ENCODE data around the gene TADA2B. TPM values are rescaled to one million over a fixed set of nuclear protein-coding genes. Genes with fewer than 3 reads are reported as not detected.

Gene TADA2B
- total and polyA plus RNA-seq, 9 of the 15 experiments (the other 6 are each of a cell fraction or from before 2014, with no cell fraction given): 0.55 to 12.2 (median 7.5) TPM

DNA sequence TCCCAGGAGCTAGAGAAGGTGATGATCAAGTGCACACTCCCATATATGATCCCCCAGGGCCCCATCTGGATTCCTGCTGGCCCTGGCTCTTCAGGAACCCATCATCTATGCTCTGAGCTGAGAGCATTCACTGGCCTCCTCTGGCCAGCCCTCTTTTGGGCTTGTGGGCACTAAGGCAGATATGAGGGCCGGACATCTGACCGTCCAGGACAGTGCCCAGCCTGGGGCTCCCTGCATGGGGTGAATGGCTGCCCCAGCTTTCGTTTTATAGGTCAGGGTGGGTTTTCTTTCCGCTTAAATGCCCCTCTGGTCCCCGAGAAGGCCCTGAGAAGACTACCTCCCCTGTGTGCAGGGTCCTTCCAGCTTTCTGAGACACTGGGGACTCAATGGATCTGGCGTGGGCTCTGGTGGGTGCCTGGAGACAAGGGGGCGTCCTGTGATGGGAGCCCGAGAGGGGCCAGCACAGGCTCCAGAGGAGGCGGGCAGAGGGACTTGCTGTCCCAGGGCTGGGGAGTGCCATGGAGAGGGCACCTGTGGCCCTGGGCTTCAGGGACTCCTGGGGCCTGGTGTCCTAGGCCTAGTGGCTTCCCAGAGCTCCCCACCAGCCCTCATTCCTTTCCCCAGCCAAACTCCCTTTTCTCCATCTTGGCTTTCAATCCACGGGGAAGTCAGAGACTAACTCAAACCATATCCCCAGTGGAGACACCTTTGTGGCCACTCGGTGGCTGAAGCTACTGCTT is 64.2 kb downstream of the TADA2B start:
- peaks cover 21 to 67% of the 10 kb centered on the region in 2 experiments for H3K27me3 ChIP-seq (ENCODE audit: control insufficient read depth in 2 of 2, insufficient read depth in 2 of 2, low read length in 2 of 2)
- 0 out of 4 replicates have a peak overlapping the region, but pooled peaks of 1 of the 2 experiments have one; percentile 13 for H3K9ac ChIP-seq (ENCODE audit: insufficient read depth in 1 of 2, low read depth in 2 of 2, low read length in 2 of 2)
- H4K20me1 ChIP-seq (replicated peaks; ENCODE audit: control insufficient read depth, insufficient read depth, low read length): peaks cover 6% of the 10 kb centered on the region
- no peaks in the 10 kb centered on the region for H3K36me3 ChIP-seq (ENCODE audit: control insufficient read depth, insufficient read depth, low read length)
- FAIRE-seq (no peak), DNase-seq (ENCODE audit: extremely low read depth in 1 of 4, low spot score in 3 of 4) (no peak), ATAC-seq (no peak)
- no peak overlapping the region for H3K27ac ChIP-seq (ENCODE audit: extremely low read depth, low read depth, low read length)
- H3K9me3 ChIP-seq (replicated peaks; ENCODE audit: control insufficient read depth, insufficient read depth, low read depth, low read length): no peaks in the 10 kb centered on the region
- TF ChIP-seq PHF21A (IDR thresholded peaks at IDR 0.05; ENCODE audit: borderline replicate concordance, low read depth): no peak
- no peak for TF ChIP-seq ZFP30 (CRISPR knock-in tag; IDR thresholded peaks at IDR 0.05; ENCODE audit: borderline replicate concordance)
- TF ChIP-seq ZNF431 (CRISPR knock-in tag; IDR thresholded peaks at IDR 0.05): no peak
- TF ChIP-seq, protein P1, sequence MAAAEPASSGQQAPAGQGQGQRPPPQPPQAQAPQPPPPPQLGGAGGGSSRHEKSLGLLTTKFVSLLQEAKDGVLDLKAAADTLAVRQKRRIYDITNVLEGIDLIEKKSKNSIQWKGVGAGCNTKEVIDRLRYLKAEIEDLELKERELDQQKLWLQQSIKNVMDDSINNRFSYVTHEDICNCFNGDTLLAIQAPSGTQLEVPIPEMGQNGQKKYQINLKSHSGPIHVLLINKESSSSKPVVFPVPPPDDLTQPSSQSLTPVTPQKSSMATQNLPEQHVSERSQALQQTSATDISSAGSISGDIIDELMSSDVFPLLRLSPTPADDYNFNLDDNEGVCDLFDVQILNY (CRISPR knock-in tag; IDR thresholded peaks at IDR 0.05): no peak
- TF ChIP-seq MEF2D (tag; conservative IDR thresholded peaks at IDR 0.05; ENCODE audit: low read depth): no peak
- no peak for TF ChIP-seq SMARCC2 (IDR thresholded peaks at IDR 0.05; ENCODE audit: low read depth)
- TF ChIP-seq ZC3H4 (CRISPR knock-in tag; IDR thresholded peaks at IDR 0.05; ENCODE audit: borderline replicate concordance): no peak
- TF ChIP-seq, protein P2, sequence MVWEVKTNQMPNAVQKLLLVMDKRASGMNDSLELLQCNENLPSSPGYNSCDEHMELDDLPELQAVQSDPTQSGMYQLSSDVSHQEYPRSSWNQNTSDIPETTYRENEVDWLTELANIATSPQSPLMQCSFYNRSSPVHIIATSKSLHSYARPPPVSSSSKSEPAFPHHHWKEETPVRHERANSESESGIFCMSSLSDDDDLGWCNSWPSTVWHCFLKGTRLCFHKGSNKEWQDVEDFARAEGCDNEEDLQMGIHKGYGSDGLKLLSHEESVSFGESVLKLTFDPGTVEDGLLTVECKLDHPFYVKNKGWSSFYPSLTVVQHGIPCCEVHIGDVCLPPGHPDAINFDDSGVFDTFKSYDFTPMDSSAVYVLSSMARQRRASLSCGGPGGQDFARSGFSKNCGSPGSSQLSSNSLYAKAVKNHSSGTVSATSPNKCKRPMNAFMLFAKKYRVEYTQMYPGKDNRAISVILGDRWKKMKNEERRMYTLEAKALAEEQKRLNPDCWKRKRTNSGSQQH (CRISPR knock-in tag; IDR thresholded peaks at IDR 0.05): no peak
- TF ChIP-seq HCFC1 (IDR thresholded peaks at IDR 0.05; ENCODE audit: low read depth, low read length): no peak
- POLR2A ChIA-PET: interaction anchor here (0.6 kb wide), 1 partner anchor 177 kb away, joined by 3 read pairs; no protein-coding TSS in a partner anchor
- no peak overlapping the region for H3K4me2 ChIP-seq (ENCODE audit: insufficient read depth, low read length)
- WGBS (ENCODE audit: insufficient coverage, low coverage, missing lambda C conversion rate): 13% methylated on average over 11 of the region's 11 CpGs
- H3K4me1 ChIP-seq (replicated peaks in 1 of 2; ENCODE audit: control insufficient read depth in 2 of 2, insufficient read depth in 2 of 2, low read length in 2 of 2): peaks cover 10 to 22% of the 10 kb centered on the region in 2 experiments
- no peak overlapping the region for H3K4me3 ChIP-seq
- H3K79me2 ChIP-seq (ENCODE audit: control insufficient read depth, insufficient read depth, low read length): no peaks in the 10 kb centered on the region
- CTCF ChIA-PET (ENCODE audit: low intra/inter-chr PET ratio): no interaction called here
- in situ Hi-C loops (cut with MboI) (no loop called here), intact Hi-C loops (cut with micrococcal nuclease) (no loop called here)
- BruUV-seq (replicated peaks): no TSS peak
- peaks cover 3% of the 10 kb centered on the region for H3K9me1 ChIP-seq (ENCODE audit: control insufficient read depth, insufficient read depth, low read length)
- no peak overlapping the region for H2AFZ ChIP-seq (ENCODE audit: low read depth, low read length)

Other genes starting within 250 kb of the TADA2B start
- 50.2 and 54.4 TPM in 2 replicates for gene TBC1D14, start 133.5 kb upstream of the TADA2B start, total RNA-seq (2014; rRNA removed)
- gene TBC1D14, start 133.5 kb upstream of the TADA2B start, total RNA-seq (2014; rRNA removed; fragmentation: Illumina TruSeq; extraction: Trizol): 44.8 and 45.5 TPM in 2 replicates
- gene TBC1D14, start 133.5 kb upstream of the TADA2B start, total RNA-seq (2015; rRNA removed; fragmentation: Illumina TruSeq; extraction: Trizol): 55.8 and 57.7 TPM in 2 replicates
- gene TBC1D14, start 133.5 kb upstream of the TADA2B start, total RNA-seq (2021): 55.4 and 59.6 TPM in 2 replicates
- gene TBC1D14, start 133.5 kb upstream of the TADA2B start, polyA plus RNA-seq (2011; rRNA removed): 31.4 and 41.2 TPM in 2 replicates
- 46.2 and 47.7 TPM in 2 replicates for gene TBC1D14, start 133.5 kb upstream of the TADA2B start, polyA plus RNA-seq (2014; fragmentation: Illumina TruSeq; extraction: Trizol)
- gene TBC1D14, start 133.5 kb upstream of the TADA2B start, polyA plus RNA-seq (2014; fragmentation: Nextera tagmentation; extraction: Ambion mirVana): 1 to 10 TPM; 2.1 to 2.7 TPM
- 43.3 and 50.8 TPM in 2 replicates for gene TBC1D14, start 133.5 kb upstream of the TADA2B start, polyA plus RNA-seq (2014; rRNA removed)
- gene GRPEL1, start 24.7 kb downstream of the TADA2B start, total RNA-seq (2014; rRNA removed): 72.5 and 99.5 TPM in 2 replicates
- 86.6 and 90.2 TPM in 2 replicates for gene GRPEL1, start 24.7 kb downstream of the TADA2B start, total RNA-seq (2014; rRNA removed; fragmentation: Illumina TruSeq; extraction: Trizol)
- 77.4 and 84.4 TPM in 2 replicates for gene GRPEL1, start 24.7 kb downstream of the TADA2B start, total RNA-seq (2015; rRNA removed; fragmentation: Illumina TruSeq; extraction: Trizol)
- gene GRPEL1, start 24.7 kb downstream of the TADA2B start, total RNA-seq (2021): 59.7 and 63.7 TPM in 2 replicates
- gene GRPEL1, start 24.7 kb downstream of the TADA2B start, polyA plus RNA-seq (2011; rRNA removed): 34.9 and 43.4 TPM in 2 replicates
- gene GRPEL1, start 24.7 kb downstream of the TADA2B start, polyA plus RNA-seq (2014; fragmentation: Illumina TruSeq; extraction: Trizol): 87.3 and 88.7 TPM in 2 replicates
- 100 to 1,000 TPM; 125 to 192 TPM for gene GRPEL1, start 24.7 kb downstream of the TADA2B start, polyA plus RNA-seq (2014; fragmentation: Nextera tagmentation; extraction: Ambion mirVana)
- 64.3 and 65.9 TPM in 2 replicates for gene GRPEL1, start 24.7 kb downstream of the TADA2B start, polyA plus RNA-seq (2014; rRNA removed)
- not detected in 2 replicates for gene SORCS2, start 149.2 kb downstream of the TADA2B start, total RNA-seq (2014; rRNA removed)
- not detected in 2 replicates for gene SORCS2, start 149.2 kb downstream of the TADA2B start, total RNA-seq (2014; rRNA removed; fragmentation: Illumina TruSeq; extraction: Trizol)
- gene SORCS2, start 149.2 kb downstream of the TADA2B start, total RNA-seq (2015; rRNA removed; fragmentation: Illumina TruSeq; extraction: Trizol): not detected in 2 replicates
- gene SORCS2, start 149.2 kb downstream of the TADA2B start, total RNA-seq (2021): 0.04 TPM in 1 of 2 replicates, not detected in the other
- not detected in 2 replicates for gene SORCS2, start 149.2 kb downstream of the TADA2B start, polyA plus RNA-seq (2011; rRNA removed)
- gene SORCS2, start 149.2 kb downstream of the TADA2B start, polyA plus RNA-seq (2014; fragmentation: Illumina TruSeq; extraction: Trizol): not detected in 2 replicates
- not detected for gene SORCS2, start 149.2 kb downstream of the TADA2B start, polyA plus RNA-seq (2014; fragmentation: Nextera tagmentation; extraction: Ambion mirVana)
- not detected in 2 replicates for gene SORCS2, start 149.2 kb downstream of the TADA2B start, polyA plus RNA-seq (2014; rRNA removed)

Data from K562 (cell line).